ENCODE measurements around the gene FGR.

- no peak for TF ChIP-seq CTCF (IDR thresholded peaks at IDR 0.05)
- TF ChIP-seq POLR2A (IDR thresholded peaks at IDR 0.05): no peak
These were observed at the start of gene FGR for GRCh38 chr1:27634985-27635367.

Data from adrenal gland (tissue), 5 donors.